Kidney (tissue), 14 donors: ENCODE data around the gene UGT1A4. TPM values are rescaled to one million over a fixed set of nuclear protein-coding genes. Genes with fewer than 3 reads are reported as not detected.

Source experiments
- DNase-seq, 5 donors: peaks; one replicate each; pipeline ENCODE4 v3.0.0-alpha.2; 2013 to 2020
- FAIRE-seq: peaks from 2 replicates; lab custom pipeline; 2012; peaks lifted over from hg19 to GRCh38; lab: Jason Lieb, UNC
- H3K27ac ChIP-seq, 2 donors: one replicate each; pipeline ENCODE4 v1.7.0; 2013; ENCODE audit warnings: low read depth in 2 of 2, low read length in 2 of 2, inconsistent platforms in 1 of 2
- H3K27me3 ChIP-seq: one replicate; pipeline ENCODE4 v1.7.1; 2013; ENCODE audit warnings: low read length, inconsistent platforms; ENCODE audit not compliant: control insufficient read depth, insufficient read depth
- H3K36me3 ChIP-seq, 3 donors: one replicate each; pipeline versions ENCODE4 v1.7.0 to v1.7.1; 2013; ENCODE audit warnings: low read length in 3 of 3, control low read depth in 1 of 3, inconsistent platforms in 1 of 3; ENCODE audit not compliant: insufficient read depth in 3 of 3, control insufficient read depth in 2 of 3
- H3K4me1 ChIP-seq, 3 donors: one replicate each; pipeline versions ENCODE4 v1.7.0 to v1.7.1; 2013; ENCODE audit warnings: low read length in 3 of 3, inconsistent platforms in 1 of 3, low read depth in 1 of 3; ENCODE audit not compliant: control insufficient read depth in 2 of 3, insufficient read depth in 2 of 3
- H3K4me3 ChIP-seq, 3 donors: one replicate each; pipeline versions ENCODE4 v1.7.0 to v1.8.1; 2013; ENCODE audit warnings: low read length in 3 of 3, control low read depth in 1 of 3, inconsistent platforms in 1 of 3
- H3K9ac ChIP-seq, 3 donors: one replicate each; pipeline versions ENCODE4 v1.7.0 to v1.7.1; 2013; ENCODE audit warnings: low read length in 3 of 3, control low read depth in 1 of 3, inconsistent platforms in 1 of 3
- H3K9me3 ChIP-seq, 3 donors: one replicate each; pipeline versions ENCODE4 v1.7.0 to v1.7.1; 2013; ENCODE audit warnings: low read length in 3 of 3, control low read depth in 1 of 3, inconsistent platforms in 1 of 3; ENCODE audit not compliant: control insufficient read depth in 2 of 3, insufficient read depth in 1 of 3
- CTCF ChIP-seq: IDR thresholded peaks from 3 replicates; pipeline ENCODE4 v1.5.1; 2012; ENCODE audit warnings: mild to moderate bottlenecking, moderate library complexity, borderline replicate concordance; ENCODE audit not compliant: insufficient read depth; ENCODE audit errors: extremely low read depth
- intact Hi-C: fragments of 100-400 bp; cut with DNase I; formaldehyde crosslinking; loops from one replicate; pipeline ENCODE4 v1.11.1; 2022
- polyA plus RNA-seq: library from polyadenylated mRNA; stranded (reverse); fragments of 350-450 nt; fragmentation: Illumina TruSeq; extraction: RNeasy Lipid Tissue Mini Kit (QIAGEN cat#74804); gene quantifications from one replicate; pipeline ENCODE4 v1.2.3, GENCODE V29; 2014; ENCODE audit warnings: low read depth, low replicate concordance; ENCODE audit not compliant: insufficient read depth
- total RNA-seq: library from RNA; stranded (reverse); fragmentation: NEBNext Ultra II Directional; extraction: Animal tissue kit (Norgen Biotek cat#: 25700); gene quantifications from one replicate; pipeline ENCODE4 v1.2.1, GENCODE V29; 2021
- donor health status: control.
- donor health status: control.
- donor health status: control.
- donor health status: control.
- donor health status: control.
- donor health status: DM: yes; HTN: yes; CAD: no.
- donor health status: Normal renal cell carcinoma (clear cell type).

Gene UGT1A4
- total and polyA plus RNA-seq, 2 donors from 2014 or later: 0.84 to 1.1 TPM

- no peak overlapping the region for H3K27ac ChIP-seq
- TF ChIP-seq CTCF: no peak
- DNase-seq (peak in 2 of 5 donors; percentile 27 to 37), FAIRE-seq (no peak)
- H3K36me3 ChIP-seq: no peaks in the 10 kb centered on the region
- H3K9me3 ChIP-seq: no peaks in the 10 kb centered on the region
- no peaks in the 10 kb centered on the region for H3K4me1 ChIP-seq
- no peak overlapping the region for H3K4me3 ChIP-seq
- intact Hi-C loops: no loop called here
- no peak overlapping the region for H3K9ac ChIP-seq
- no peaks in the 10 kb centered on the region for H3K27me3 ChIP-seq
Observed at GRCh38 chr2:233817995-233818638, 99.6 kb downstream of the UGT1A4 start.

- TF ChIP-seq CTCF: no peak
- DNase-seq (peak in 2 of 5 donors; percentile 16 to 31), FAIRE-seq (no peak)
- Histone ChIP-seq H3K36me3 (no peaks in the 10 kb centered on the region), H3K27ac (no peak overlapping the region), H3K9ac (no peak overlapping the region), H3K4me3 (no peak overlapping the region), H3K9me3 (no peaks in the 10 kb centered on the region), H3K4me1 (no peaks in the 10 kb centered on the region), H3K27me3 (no peaks in the 10 kb centered on the region)
- intact Hi-C loops: no loop called here
Observed at GRCh38 chr2:233818639-233819621, 100.4 kb downstream of the UGT1A4 start.

- intact Hi-C loops: no loop called here
- Histone ChIP-seq H3K4me3 (no peak overlapping the region), H3K27me3 (no peaks in the 10 kb centered on the region), H3K36me3 (no peaks in the 10 kb centered on the region), H3K27ac (no peak overlapping the region), H3K9ac (no peak overlapping the region), H3K9me3 (no peaks in the 10 kb centered on the region), H3K4me1 (no peaks in the 10 kb centered on the region)
- FAIRE-seq (no peak), DNase-seq (peak in 2 of 5 donors; percentile 14 to 56)
- TF ChIP-seq CTCF: no peak
Observed at GRCh38 chr2:233819884-233820773, 101.6 kb downstream of the UGT1A4 start.
